Tibial artery (tissue), 4 donors: Measurements from ENCODE around the gene ASCC2.
A peak's percentile ranks its signal among the peaks of the same experiment; 100 is the strongest.

Experiments used
- DNase-seq, 2 donors: peaks; one replicate each; pipeline ENCODE4 v3.0.0-alpha.2; 2019
- H3K27ac ChIP-seq, 2 donors: fragments of 200-600 bp; sonication (generic) in 1 of 2; 1 replicate in 1 of 2; 2 replicates in 1 of 2; pipeline ENCODE4 v1.5.1; 2018 to 2019; ENCODE audit warnings: mild to moderate bottlenecking in 1 of 2
- H3K27me3 ChIP-seq, 2 donors: fragments of 200-600 bp; sonication (generic) in 1 of 2; one replicate each; pipeline versions ENCODE4 v1.5.1 to v1.6.0; 2016 to 2019
- H3K36me3 ChIP-seq, 3 donors: fragments of 200-600 bp; sonication (generic) in 2 of 3; one replicate each; pipeline ENCODE4 v1.5.1; 2016 to 2019; ENCODE audit warnings: mild to moderate bottlenecking in 2 of 3
- H3K4me1 ChIP-seq, 4 donors: fragments of 200-600 bp; sonication (generic) in 2 of 4; 1 replicate in 3 of 4; 2 replicates in 1 of 4; pipeline ENCODE4 v1.5.1; 2016 to 2019
- H3K4me3 ChIP-seq, 2 donors: fragments of 200-600 bp; sonication (generic) in 1 of 2; 1 replicate in 1 of 2; 2 replicates in 1 of 2; pipeline ENCODE4 v1.5.1; 2018 to 2019; ENCODE audit warnings: mild to moderate bottlenecking in 2 of 2
- H3K9me3 ChIP-seq, 3 donors: fragments of 200-600 bp; sonication (generic) in 1 of 3; one replicate each; pipeline ENCODE4 v1.5.1; 2016 to 2019
- intact Hi-C: fragments of 100-400 bp; cut with DNase I; formaldehyde crosslinking; loops from one replicate; pipeline ENCODE4 v1.15.0; 2023; ENCODE audit warnings: low total_unique reads
- TF ChIP-seq, protein P1 (sequence below), 2 experiments: fragments of 200-600 bp in 1 of 2; fragments of 450-650 bp in 1 of 2; IDR thresholded peaks; one replicate each; pipeline ENCODE4 v1.5.1; 2017 to 2019; ENCODE audit warnings: antibody characterized with exemption in 2 of 2, mild to moderate bottlenecking in 1 of 2, moderate library complexity in 1 of 2

Gene ASCC2

DNA sequence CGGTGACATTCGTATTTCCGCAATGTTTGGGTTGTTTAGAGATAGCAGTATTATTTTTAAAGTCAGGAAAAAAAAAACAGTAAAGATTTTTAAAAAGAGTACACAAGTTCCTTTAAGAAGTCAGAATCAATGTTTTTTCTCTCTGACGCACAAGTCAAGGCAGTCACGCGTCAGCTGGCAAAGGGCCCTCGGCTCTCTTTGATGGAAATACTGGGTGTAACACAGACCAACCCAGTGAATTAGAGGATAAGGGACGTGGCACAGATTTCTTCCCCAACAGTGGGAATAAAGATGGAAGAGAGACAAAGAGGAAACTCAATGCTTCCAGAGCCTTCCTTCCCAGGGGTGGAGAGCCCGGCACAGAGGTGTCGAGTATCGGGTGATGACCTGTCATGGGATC, 13.4 kb downstream of the ASCC2 start:
- Histone ChIP-seq H3K27ac (no peak overlapping the region), H3K4me3 (no peak overlapping the region), H3K27me3 (no peaks in the 10 kb centered on the region), H3K4me1 (no peaks in the 10 kb centered on the region), H3K9me3 (no peaks in the 10 kb centered on the region), H3K36me3 (peaks cover 47 to 86% (median 55%) of the 10 kb centered on the region in 3 donors)
- DNase-seq = peak; percentile 76 to 81
- TF ChIP-seq, protein P1, sequence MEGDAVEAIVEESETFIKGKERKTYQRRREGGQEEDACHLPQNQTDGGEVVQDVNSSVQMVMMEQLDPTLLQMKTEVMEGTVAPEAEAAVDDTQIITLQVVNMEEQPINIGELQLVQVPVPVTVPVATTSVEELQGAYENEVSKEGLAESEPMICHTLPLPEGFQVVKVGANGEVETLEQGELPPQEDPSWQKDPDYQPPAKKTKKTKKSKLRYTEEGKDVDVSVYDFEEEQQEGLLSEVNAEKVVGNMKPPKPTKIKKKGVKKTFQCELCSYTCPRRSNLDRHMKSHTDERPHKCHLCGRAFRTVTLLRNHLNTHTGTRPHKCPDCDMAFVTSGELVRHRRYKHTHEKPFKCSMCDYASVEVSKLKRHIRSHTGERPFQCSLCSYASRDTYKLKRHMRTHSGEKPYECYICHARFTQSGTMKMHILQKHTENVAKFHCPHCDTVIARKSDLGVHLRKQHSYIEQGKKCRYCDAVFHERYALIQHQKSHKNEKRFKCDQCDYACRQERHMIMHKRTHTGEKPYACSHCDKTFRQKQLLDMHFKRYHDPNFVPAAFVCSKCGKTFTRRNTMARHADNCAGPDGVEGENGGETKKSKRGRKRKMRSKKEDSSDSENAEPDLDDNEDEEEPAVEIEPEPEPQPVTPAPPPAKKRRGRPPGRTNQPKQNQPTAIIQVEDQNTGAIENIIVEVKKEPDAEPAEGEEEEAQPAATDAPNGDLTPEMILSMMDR (IDR thresholded peaks at IDR 0.05) = no peak
- intact Hi-C loops = no loop called here

DNA sequence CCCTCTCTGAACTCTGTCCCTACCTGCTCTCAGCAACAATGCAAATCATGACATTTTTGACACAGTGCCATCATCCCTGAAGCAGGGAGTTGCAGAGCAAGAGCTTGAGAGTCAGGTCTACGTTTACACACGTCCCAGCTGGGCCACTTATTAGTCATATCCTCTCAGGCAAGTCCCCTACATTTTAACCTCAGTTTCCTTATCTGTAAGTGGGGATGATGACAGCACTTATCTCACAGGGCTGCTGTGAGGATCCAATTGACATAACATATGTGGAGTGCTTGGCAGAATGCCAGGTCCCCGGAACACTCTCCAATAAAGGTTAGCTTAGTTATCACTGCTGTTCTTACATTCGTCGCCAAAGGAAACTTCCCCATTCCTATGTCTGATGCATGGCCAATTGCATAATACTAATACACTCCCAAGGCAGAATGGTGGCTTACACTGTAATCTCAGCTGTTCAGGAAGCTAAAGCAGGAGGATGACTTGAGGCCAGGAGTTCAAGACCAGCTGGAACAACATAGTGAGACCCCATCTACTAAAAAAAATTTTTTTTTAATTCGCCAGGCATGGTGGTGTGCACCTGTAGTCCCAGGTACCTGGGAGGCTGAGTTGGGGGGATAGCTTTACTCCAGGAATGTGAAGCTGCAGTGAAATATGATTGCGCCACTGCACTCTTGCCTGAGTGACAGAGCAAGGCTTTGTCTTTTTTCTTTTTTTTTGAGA, 16.6 kb downstream of the ASCC2 start:
- DNase-seq = peak; percentile 69 to 73
- H3K4me1 ChIP-seq = no peaks in the 10 kb centered on the region

DNA sequence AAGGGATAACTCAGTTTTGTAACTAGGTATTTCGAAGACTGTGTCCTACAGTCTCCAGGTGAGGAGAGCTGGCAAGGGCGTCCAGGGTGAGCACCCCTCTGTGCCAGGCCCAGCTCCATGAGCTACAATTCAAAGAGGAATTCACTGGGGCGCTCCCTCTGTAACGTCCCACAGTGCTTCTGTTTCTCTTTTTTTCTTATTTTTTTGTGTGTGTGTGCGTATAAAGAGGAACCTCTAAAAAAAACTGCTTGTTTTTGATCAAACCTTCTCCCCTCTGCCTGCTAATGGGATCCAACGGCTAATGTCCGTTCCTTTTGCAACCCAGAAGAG, 17.1 kb downstream of the ASCC2 start:
- TF ChIP-seq, protein P1 (IDR thresholded peaks at IDR 0.05) = no peak
- Histone ChIP-seq H3K27me3 (no peaks in the 10 kb centered on the region), H3K9me3 (no peaks in the 10 kb centered on the region), H3K27ac (no peak overlapping the region), H3K36me3 (peaks cover 53 to 92% (median 65%) of the 10 kb centered on the region in 3 donors), H3K4me3 (no peak overlapping the region), H3K4me1 (no peaks in the 10 kb centered on the region)
- intact Hi-C loops = no loop called here
- no peak for DNase-seq

More for the DNA sequence above, 16.6 kb downstream of the ASCC2 start:
- TF ChIP-seq, protein P1 (IDR thresholded peaks at IDR 0.05) = no peak
- Histone ChIP-seq H3K27me3 (no peaks in the 10 kb centered on the region), H3K4me3 (no peak overlapping the region), H3K36me3 (peaks cover 53 to 91% (median 59%) of the 10 kb centered on the region in 3 donors), H3K9me3 (no peaks in the 10 kb centered on the region), H3K27ac (no peak overlapping the region)
- intact Hi-C loops = no loop called here

DNA sequence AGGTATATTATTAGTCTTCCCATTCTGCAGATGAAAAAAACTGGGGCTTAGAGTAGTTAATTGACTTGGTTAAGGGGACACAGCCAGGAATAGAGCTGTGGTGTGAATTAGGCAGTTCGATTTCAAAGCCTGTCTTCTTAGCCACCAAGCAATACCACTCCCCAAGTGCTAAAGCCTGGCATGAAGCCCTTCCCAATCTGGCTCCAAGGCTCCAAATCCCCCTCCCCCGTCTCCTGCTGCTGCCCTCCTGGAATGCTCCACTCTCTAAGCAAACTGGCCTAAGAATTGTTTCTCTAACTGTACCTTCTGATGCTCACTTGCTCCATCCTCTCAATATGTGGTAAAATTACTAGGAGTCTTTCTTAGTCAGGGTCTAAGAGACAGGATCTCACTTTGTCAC, 18.6 kb downstream of the ASCC2 start:
- Histone ChIP-seq H3K4me3 (no peak overlapping the region), H3K36me3 (peaks cover 47 to 92% (median 62%) of the 10 kb centered on the region in 3 donors), H3K4me1 (no peaks in the 10 kb centered on the region), H3K27me3 (no peaks in the 10 kb centered on the region), H3K9me3 (no peaks in the 10 kb centered on the region), H3K27ac (no peak overlapping the region)
- intact Hi-C loops = no loop called here
- no peak for DNase-seq
- TF ChIP-seq, protein P1 (IDR thresholded peaks at IDR 0.05) = no peak

DNA sequence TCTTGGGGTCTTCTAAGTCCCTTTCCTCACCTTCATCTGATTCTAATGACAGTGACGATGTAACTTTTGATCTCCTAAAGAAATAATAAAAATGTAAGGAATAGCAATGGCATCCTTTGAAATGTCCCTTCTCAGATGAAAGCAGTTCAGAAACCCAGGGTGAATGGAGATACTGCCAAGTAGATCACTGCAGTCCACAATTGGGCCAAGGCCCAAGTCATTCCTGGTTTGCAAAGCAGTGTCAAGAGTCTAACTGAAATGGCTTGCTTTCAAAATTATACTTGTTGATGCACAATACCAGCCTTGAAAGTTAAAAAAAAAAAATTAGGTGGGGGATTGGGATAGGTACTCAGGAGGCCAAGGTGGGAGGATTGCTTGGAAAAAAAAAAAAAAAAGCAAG, 20.4 kb downstream of the ASCC2 start:
- TF ChIP-seq, protein P1 (IDR thresholded peaks at IDR 0.05) = no peak
- Histone ChIP-seq H3K27me3 (no peaks in the 10 kb centered on the region), H3K27ac (no peak overlapping the region), H3K4me3 (no peak overlapping the region), H3K36me3 (peaks cover 46 to 94% (median 65%) of the 10 kb centered on the region in 3 donors), H3K9me3 (no peaks in the 10 kb centered on the region), H3K4me1 (no peaks in the 10 kb centered on the region)
- intact Hi-C loops = no loop called here
- DNase-seq = no peak
